ENCODE data around the gene GNG8. TPM values are rescaled to one million over a fixed set of nuclear protein-coding genes. Genes with fewer than 3 reads are reported as not detected.

Gene GNG8
- total RNA-seq, 1 donor: not detected

GRCh38 chr19:46624958-46625661, 10.9 kb downstream of the GNG8 start, which contains the start of gene PTGIR:
TSS of gene PTGIR (minus strand) at chr19:46625089. CDS start at chr19:46624225, 864 bp downstream.
- peak within 1 kb of the TSS; percentile 70 for H3K4me3 ChIP-seq (ENCODE audit: low read depth, low read length)
- TF ChIP-seq, protein P1, sequence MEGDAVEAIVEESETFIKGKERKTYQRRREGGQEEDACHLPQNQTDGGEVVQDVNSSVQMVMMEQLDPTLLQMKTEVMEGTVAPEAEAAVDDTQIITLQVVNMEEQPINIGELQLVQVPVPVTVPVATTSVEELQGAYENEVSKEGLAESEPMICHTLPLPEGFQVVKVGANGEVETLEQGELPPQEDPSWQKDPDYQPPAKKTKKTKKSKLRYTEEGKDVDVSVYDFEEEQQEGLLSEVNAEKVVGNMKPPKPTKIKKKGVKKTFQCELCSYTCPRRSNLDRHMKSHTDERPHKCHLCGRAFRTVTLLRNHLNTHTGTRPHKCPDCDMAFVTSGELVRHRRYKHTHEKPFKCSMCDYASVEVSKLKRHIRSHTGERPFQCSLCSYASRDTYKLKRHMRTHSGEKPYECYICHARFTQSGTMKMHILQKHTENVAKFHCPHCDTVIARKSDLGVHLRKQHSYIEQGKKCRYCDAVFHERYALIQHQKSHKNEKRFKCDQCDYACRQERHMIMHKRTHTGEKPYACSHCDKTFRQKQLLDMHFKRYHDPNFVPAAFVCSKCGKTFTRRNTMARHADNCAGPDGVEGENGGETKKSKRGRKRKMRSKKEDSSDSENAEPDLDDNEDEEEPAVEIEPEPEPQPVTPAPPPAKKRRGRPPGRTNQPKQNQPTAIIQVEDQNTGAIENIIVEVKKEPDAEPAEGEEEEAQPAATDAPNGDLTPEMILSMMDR (IDR thresholded peaks at IDR 0.05; ENCODE audit: insufficient read depth, low read length): peak; percentile 9
- DNase-seq (ENCODE audit: low read depth): peak; percentile 92

GRCh38 chr19:46623915-46624502, 12.0 kb downstream of the GNG8 start:
- peak overlapping the region; percentile 70 for H3K4me3 ChIP-seq (ENCODE audit: low read depth, low read length)
- DNase-seq (ENCODE audit: low read depth): no peak
- TF ChIP-seq, protein P1 (IDR thresholded peaks at IDR 0.05; ENCODE audit: insufficient read depth, low read length): no peak

- no peak for DNase-seq (ENCODE audit: low read depth)
- TF ChIP-seq, protein P1 (IDR thresholded peaks at IDR 0.05; ENCODE audit: insufficient read depth, low read length): no peak
- peak overlapping the region; percentile 59 for H3K4me3 ChIP-seq (ENCODE audit: low read depth, low read length)
These were observed 13.9 kb downstream of the GNG8 start for GRCh38 chr19:46622118-46622446.

- DNase-seq (ENCODE audit: low read depth): no peak
- peak overlapping the region; percentile 59 for H3K4me3 ChIP-seq (ENCODE audit: low read depth, low read length)
- TF ChIP-seq, protein P1 (IDR thresholded peaks at IDR 0.05; ENCODE audit: insufficient read depth, low read length): no peak
These were observed 14.5 kb downstream of the GNG8 start for GRCh38 chr19:46621191-46622117.

GRCh38 chr19:46620716-46621115, 15.3 kb downstream of the GNG8 start:
- DNase-seq (ENCODE audit: low read depth): peak; percentile 78
- H3K4me3 ChIP-seq (ENCODE audit: low read depth, low read length): peak overlapping the region; percentile 59
- TF ChIP-seq, protein P1 (IDR thresholded peaks at IDR 0.05; ENCODE audit: insufficient read depth, low read length): no peak

DNA sequence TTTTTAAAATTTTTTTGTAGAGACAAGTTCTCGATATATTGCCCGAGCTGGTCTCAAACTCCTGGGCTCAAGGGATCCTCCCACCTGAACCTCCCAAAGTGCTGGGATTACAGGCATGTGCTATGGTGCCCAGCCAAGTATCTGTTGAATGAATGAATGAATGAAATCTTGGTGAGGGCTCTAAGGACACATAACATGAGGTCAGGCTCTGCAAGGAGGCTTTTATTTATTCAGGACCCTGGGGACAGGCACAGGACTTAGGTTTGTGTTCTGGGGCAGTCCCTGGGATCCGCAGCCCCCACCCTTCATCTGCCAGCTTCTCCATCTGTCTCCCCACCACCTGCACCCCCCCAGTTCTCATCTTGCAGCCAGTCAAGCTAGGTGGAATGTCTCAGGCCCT, 15.7 kb downstream of the GNG8 start:
- TF ChIP-seq, protein P1 (IDR thresholded peaks at IDR 0.05; ENCODE audit: insufficient read depth, low read length): no peak
- H3K4me3 ChIP-seq (ENCODE audit: low read depth, low read length): no peak overlapping the region
- DNase-seq (ENCODE audit: low read depth): no peak
